DND-41 (cell line): ENCODE measurements around the gene RGS2.

Source experiments
- CTCF ChIP-seq: IDR thresholded peaks from 2 replicates; pipeline ENCODE4 v1.5.1; 2012; ENCODE audit warnings: borderline replicate concordance, low read length, moderate library complexity, mild to moderate bottlenecking; ENCODE audit not compliant: poor library complexity, severe bottlenecking; ENCODE audit errors: extremely low read depth
- EZH2 ChIP-seq: IDR thresholded peaks from 3 replicates; pipeline ENCODE4 v1.6.1; 2012; ENCODE audit warnings: borderline replicate concordance, low read depth, mild to moderate bottlenecking, moderate library complexity, low read length, inconsistent platforms; ENCODE audit not compliant: severe bottlenecking

- no peak for TF ChIP-seq CTCF
- no peak for TF ChIP-seq EZH2
Observed at GRCh38 chr1:192844360-192844759, 35.5 kb downstream of the RGS2 start.
